H9 (cell line): ENCODE data around the gene ITIH4. TPM values are rescaled to one million over a fixed set of nuclear protein-coding genes. Genes with fewer than 3 reads are reported as not detected.

Experiments
- DNase-seq: peaks from one replicate; pipeline ENCODE4 v3.0.0-alpha.2; 2017
- H2AFZ ChIP-seq: one replicate; pipeline ENCODE4 v1.6.1; 2013; ENCODE audit warnings: mild to moderate bottlenecking, low read length, control low read depth, moderate library complexity
- H2AK5ac ChIP-seq: 2 replicates; pipeline ENCODE4 v1.6.1; 2013; ENCODE audit warnings: low read length, control low read depth, mixed read lengths; ENCODE audit not compliant: insufficient read length
- H2BK120ac ChIP-seq: one replicate; pipeline ENCODE4 v1.6.1; 2013; ENCODE audit warnings: low read depth, mild to moderate bottlenecking, low read length, control low read depth, inconsistent platforms; ENCODE audit not compliant: poor library complexity, severe bottlenecking
- H2BK12ac ChIP-seq: 2 replicates; pipeline ENCODE4 v1.6.1; 2013; ENCODE audit warnings: low read length, control low read depth, mixed read lengths, low read depth; ENCODE audit not compliant: insufficient read length
- H2BK15ac ChIP-seq: 2 replicates; pipeline ENCODE4 v1.6.1; 2013; ENCODE audit warnings: low read depth, low read length, control low read depth
- H2BK20ac ChIP-seq: one replicate; pipeline ENCODE4 v1.6.1; 2013; ENCODE audit warnings: low read depth, mild to moderate bottlenecking, low read length, control low read depth, inconsistent platforms; ENCODE audit not compliant: poor library complexity, severe bottlenecking
- H2BK5ac ChIP-seq: 2 replicates; pipeline ENCODE4 v1.6.1; 2013; ENCODE audit warnings: low read length, control low read depth, mixed read lengths; ENCODE audit not compliant: insufficient read length
- H3K14ac ChIP-seq: 2 replicates; pipeline ENCODE4 v1.6.1; 2013; ENCODE audit warnings: low read length, control low read depth; ENCODE audit not compliant: insufficient read depth
- H3K18ac ChIP-seq: 2 replicates; pipeline ENCODE4 v1.6.1; 2013; ENCODE audit warnings: low read depth, mild to moderate bottlenecking, mixed read lengths, low read length, control low read depth; ENCODE audit not compliant: insufficient read length
- H3K23ac ChIP-seq: 2 replicates; pipeline ENCODE4 v1.6.1; 2013; ENCODE audit warnings: low read length, control low read depth, mixed read lengths, low read depth; ENCODE audit not compliant: insufficient read length
- H3K23me2 ChIP-seq: 2 replicates; pipeline ENCODE4 v1.6.1; 2013; ENCODE audit warnings: low read depth, mild to moderate bottlenecking, mixed read lengths, low read length, control low read depth; ENCODE audit not compliant: insufficient read length, poor library complexity, severe bottlenecking
- H3K27ac ChIP-seq: 2 replicates; pipeline ENCODE4 v1.5.1; 2013; ENCODE audit warnings: low read length, control low read depth, mixed read lengths, low read depth; ENCODE audit not compliant: insufficient read length
- H3K27me3 ChIP-seq: 2 replicates; pipeline ENCODE4 v1.6.1; 2013; ENCODE audit warnings: low read length, control low read depth, inconsistent platforms; ENCODE audit not compliant: insufficient read depth
- H3K4ac ChIP-seq: 2 replicates; pipeline ENCODE4 v1.6.1; 2013; ENCODE audit warnings: low read depth, mild to moderate bottlenecking, control low read depth, inconsistent platforms, low read length, moderate library complexity
- H3K4me1 ChIP-seq: 2 replicates; pipeline ENCODE4 v1.6.1; 2013; ENCODE audit warnings: low read length, control low read depth, inconsistent platforms; ENCODE audit not compliant: insufficient read depth
- H3K4me2 ChIP-seq: 2 replicates; pipeline ENCODE4 v1.6.1; 2013; ENCODE audit warnings: low read length, control low read depth, mixed read lengths; ENCODE audit not compliant: insufficient read length, insufficient read depth
- H3K56ac ChIP-seq: 2 replicates; pipeline ENCODE4 v1.6.1; 2013; ENCODE audit warnings: low read depth, mild to moderate bottlenecking, mixed read lengths, low read length, control low read depth; ENCODE audit not compliant: insufficient read length
- H3K79me1 ChIP-seq: 2 replicates; pipeline ENCODE4 v1.6.1; 2013; ENCODE audit warnings: low read depth, mild to moderate bottlenecking, moderate library complexity, low read length, control low read depth, inconsistent platforms; ENCODE audit not compliant: insufficient read depth, poor library complexity, severe bottlenecking
- H3K79me2 ChIP-seq: 2 replicates; pipeline ENCODE4 v1.6.1; 2013; ENCODE audit warnings: low read length, control low read depth, inconsistent platforms; ENCODE audit not compliant: insufficient read depth
- H3K9ac ChIP-seq: 2 replicates; pipeline ENCODE4 v1.6.1; 2013; ENCODE audit warnings: low read length, control low read depth, mixed read lengths; ENCODE audit not compliant: insufficient read length; ENCODE audit errors: extremely low read depth
- H3K9me3 ChIP-seq: one replicate; pipeline ENCODE4 v1.6.1; 2013; ENCODE audit warnings: low read depth, low read length, inconsistent platforms; ENCODE audit not compliant: control insufficient read depth
- H3T11ph ChIP-seq: one replicate; pipeline ENCODE4 v1.6.1; 2013; ENCODE audit warnings: mild to moderate bottlenecking, low read length, control low read depth, inconsistent platforms
- H4K20me1 ChIP-seq: one replicate; pipeline ENCODE4 v1.6.1; 2013; ENCODE audit not compliant: control insufficient read depth, insufficient read length, insufficient read depth
- H4K5ac ChIP-seq: 2 replicates; pipeline ENCODE4 v1.6.1; 2013; ENCODE audit warnings: low read depth, mild to moderate bottlenecking, mixed read lengths, low read length, control low read depth; ENCODE audit not compliant: insufficient read length
- H4K8ac ChIP-seq: replicated peaks from 2 replicates; pipeline ENCODE4 v1.6.1; 2013; ENCODE audit warnings: low read length, control low read depth, mixed read lengths, low read depth; ENCODE audit not compliant: insufficient read length
- H4K91ac ChIP-seq: 2 replicates; pipeline ENCODE4 v1.6.1; 2013; ENCODE audit warnings: low read depth, mild to moderate bottlenecking, moderate library complexity, mixed read lengths, low read length, control low read depth; ENCODE audit not compliant: insufficient read length
- H3K27ac Mint-ChIP-seq, 3 experiments: 2 replicates in 2 of 3; 3 replicates in 1 of 3; pipeline ENCODE4 v1.8.0; 2020 to 2021; ENCODE audit warnings: mixed read lengths in 3 of 3, mild to moderate bottlenecking in 1 of 3, moderate library complexity in 1 of 3
- H3K27me3 Mint-ChIP-seq: 2 replicates; pipeline ENCODE4 v1.8.0; 2021; ENCODE audit warnings: low read depth, mild to moderate bottlenecking, moderate library complexity, mixed read lengths
- H3K36me3 Mint-ChIP-seq, 3 experiments: 2 replicates in 2 of 3; 3 replicates in 1 of 3; pipeline ENCODE4 v1.8.0; 2020 to 2021; ENCODE audit warnings: low read depth in 3 of 3, mixed read lengths in 3 of 3; ENCODE audit not compliant: insufficient read depth in 1 of 3
- H3K4me1 Mint-ChIP-seq, 2 experiments: 2 replicates each; pipeline ENCODE4 v1.8.0; 2020; ENCODE audit warnings: mixed read lengths in 2 of 2
- H3K4me3 Mint-ChIP-seq, 2 experiments: 2 replicates in 1 of 2; 3 replicates in 1 of 2; pipeline ENCODE4 v1.8.0; 2020 to 2021; ENCODE audit warnings: mild to moderate bottlenecking in 2 of 2, mixed read lengths in 2 of 2, moderate library complexity in 1 of 2
- H3K9me3 Mint-ChIP-seq, 2 experiments: 2 replicates in 1 of 2; 3 replicates in 1 of 2; pipeline ENCODE4 v1.8.0; 2020; ENCODE audit warnings: mild to moderate bottlenecking in 2 of 2, mixed read lengths in 2 of 2, moderate library complexity in 1 of 2
- WGBS: extraction: QIAGEN DNeasy Blood & Tissue Kit; methylation state at CpG from one replicate; pipeline ENCODE4 v1.1.7; 2013; ENCODE audit warnings: missing lambda C conversion rate, low lambda C conversion rate, mixed read lengths; ENCODE audit not compliant: insufficient read length; ENCODE audit errors: extremely low coverage; 5-methylcytosine and 5-hydroxymethylcytosine counted together
- total RNA-seq: library from RNA; stranded (reverse); gene quantifications from 2 replicates; pipeline ENCODE4 v1.2.1, GENCODE V29; 2021
- TF ChIP-seq, protein P1 (sequence below): fragments of 200-600 bp; sonication (generic); conservative IDR thresholded peaks from 3 replicates; pipeline ENCODE4 v1.8.0; 2021; ENCODE audit warnings: antibody characterized with exemption, mild to moderate bottlenecking

The ITIH4 gene
- total RNA-seq, 1 experiment from 2014 or later: 3.0 TPM

GRCh38 chr3:52787246-52787645 is 43.2 kb downstream of the ITIH4 start:
- H3K27ac ChIP-seq: no peak overlapping the region
- no peak overlapping the region for H3K18ac ChIP-seq
- peaks cover 1% of the 10 kb centered on the region; the same call in 1 of the 2 replicates for H3K4me1 ChIP-seq
- no peaks in the 10 kb centered on the region for H4K20me1 ChIP-seq
- H2AFZ ChIP-seq: no peak overlapping the region
- no peak overlapping the region for H3K56ac ChIP-seq
- no CpG with 5 or more reads among the region's 11 CpGs for WGBS
- H2AK5ac ChIP-seq: no peak overlapping the region
- H3K14ac ChIP-seq: no peak overlapping the region; the same call in 1 of the 2 replicates
- no peak for DNase-seq
- no peak overlapping the region for H2BK15ac ChIP-seq
- H3K27me3 Mint-ChIP-seq: peaks cover 2% of the 10 kb centered on the region
- H3K4me2 ChIP-seq: no peak overlapping the region
- no peaks in the 10 kb centered on the region for H3K27me3 ChIP-seq
- H3K79me1 ChIP-seq: no peaks in the 10 kb centered on the region
- no peak overlapping the region for H2BK12ac ChIP-seq
- H3K9me3 ChIP-seq: no peaks in the 10 kb centered on the region
- no peak overlapping the region for H3K4me3 Mint-ChIP-seq
- peaks cover 6% of the 10 kb centered on the region in 2 experiments for H3K4me1 Mint-ChIP-seq
- no peaks in the 10 kb centered on the region; a peak in 2 of 7 replicates for H3K36me3 Mint-ChIP-seq
- no peak overlapping the region for H3T11ph ChIP-seq
- no peaks in the 10 kb centered on the region for H3K23me2 ChIP-seq
- TF ChIP-seq, protein P1, sequence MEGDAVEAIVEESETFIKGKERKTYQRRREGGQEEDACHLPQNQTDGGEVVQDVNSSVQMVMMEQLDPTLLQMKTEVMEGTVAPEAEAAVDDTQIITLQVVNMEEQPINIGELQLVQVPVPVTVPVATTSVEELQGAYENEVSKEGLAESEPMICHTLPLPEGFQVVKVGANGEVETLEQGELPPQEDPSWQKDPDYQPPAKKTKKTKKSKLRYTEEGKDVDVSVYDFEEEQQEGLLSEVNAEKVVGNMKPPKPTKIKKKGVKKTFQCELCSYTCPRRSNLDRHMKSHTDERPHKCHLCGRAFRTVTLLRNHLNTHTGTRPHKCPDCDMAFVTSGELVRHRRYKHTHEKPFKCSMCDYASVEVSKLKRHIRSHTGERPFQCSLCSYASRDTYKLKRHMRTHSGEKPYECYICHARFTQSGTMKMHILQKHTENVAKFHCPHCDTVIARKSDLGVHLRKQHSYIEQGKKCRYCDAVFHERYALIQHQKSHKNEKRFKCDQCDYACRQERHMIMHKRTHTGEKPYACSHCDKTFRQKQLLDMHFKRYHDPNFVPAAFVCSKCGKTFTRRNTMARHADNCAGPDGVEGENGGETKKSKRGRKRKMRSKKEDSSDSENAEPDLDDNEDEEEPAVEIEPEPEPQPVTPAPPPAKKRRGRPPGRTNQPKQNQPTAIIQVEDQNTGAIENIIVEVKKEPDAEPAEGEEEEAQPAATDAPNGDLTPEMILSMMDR: no peak
- no peak overlapping the region for H4K91ac ChIP-seq
- no peak overlapping the region for H3K4ac ChIP-seq
- no peak overlapping the region for H3K23ac ChIP-seq
- H2BK20ac ChIP-seq: no peak overlapping the region
- no peak overlapping the region for H2BK5ac ChIP-seq
- H4K5ac ChIP-seq: no peak overlapping the region
- H3K27ac Mint-ChIP-seq: no peak overlapping the region
- H4K8ac ChIP-seq: no peak overlapping the region
- no peak overlapping the region for H2BK120ac ChIP-seq
- H3K9ac ChIP-seq: no peak overlapping the region
- H3K79me2 ChIP-seq: no peaks in the 10 kb centered on the region
- H3K9me3 Mint-ChIP-seq: no peaks in the 10 kb centered on the region; a peak in 1 of 5 replicates
